ENCODE results near the gene ITGB3. TPM values are rescaled to one million over a fixed set of nuclear protein-coding genes. Genes with fewer than 3 reads are reported as not detected.
"Not testable (repeated sequence)": the region's sequence is repeated elsewhere in the genome, so short reads cannot be mapped to it uniquely, and the experiment has no call there.

Gene ITGB3
- total RNA-seq, 1 donor from 2014 or later = 71.3 TPM

- peaks cover 10 to 45% of the 10 kb centered on the region in 2 donors for H3K4me1 ChIP-seq
- no peaks in the 10 kb centered on the region for H3K9me3 ChIP-seq
- no peaks in the 10 kb centered on the region for H3K36me3 ChIP-seq
- no peak for TF ChIP-seq CTCF (IDR thresholded peaks at IDR 0.05)
- peak overlapping the region; percentile 96 to 97 for H3K27ac ChIP-seq
- no peak overlapping the region for H3K4me3 ChIP-seq
- intact Hi-C loops (cut with DNase I) = no loop called here
- no peaks in the 10 kb centered on the region for H3K27me3 ChIP-seq
- no peak for DNase-seq (ENCODE audit: low spot score in 2 of 2)
Measured at GRCh38 chr17:47266782-47267181, 13.2 kb downstream of the ITGB3 start.

GRCh38 chr17:47267354-47267828, 13.8 kb downstream of the ITGB3 start:
- Histone ChIP-seq H3K27me3 (no peaks in the 10 kb centered on the region), H3K36me3 (no peaks in the 10 kb centered on the region), H3K9me3 (no peaks in the 10 kb centered on the region), H3K27ac (peak overlapping the region; percentile 96 to 97), H3K4me3 (no peak overlapping the region), H3K4me1 (peaks cover 10 to 45% of the 10 kb centered on the region in 2 donors)
- intact Hi-C loops (cut with DNase I) = no loop called here
- no peak for DNase-seq (ENCODE audit: low spot score in 2 of 2)
- no peak for TF ChIP-seq CTCF (IDR thresholded peaks at IDR 0.05)

DNA sequence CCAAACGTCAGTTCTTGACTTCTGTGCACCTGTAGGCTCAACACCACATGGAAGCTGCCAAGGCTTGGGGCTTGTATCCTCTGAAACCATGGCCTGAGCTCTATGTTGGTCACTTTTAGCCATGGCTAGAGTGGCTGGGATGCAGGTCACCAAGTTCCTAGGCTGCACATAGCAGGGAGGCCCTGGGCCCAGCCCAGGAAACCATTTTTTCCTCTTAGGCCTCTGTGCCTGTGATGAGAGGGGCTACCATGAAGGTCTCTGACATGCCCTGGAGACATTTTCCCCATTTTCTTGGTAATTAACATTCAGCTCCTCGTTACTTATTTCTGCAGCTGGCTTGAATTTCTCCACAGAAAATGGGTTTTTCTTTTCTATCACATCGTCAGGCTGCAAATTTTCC, 15.3 kb downstream of the ITGB3 start:
- H3K36me3 ChIP-seq; DNase-seq (ENCODE audit: low spot score in 2 of 2); H3K27me3 ChIP-seq; intact Hi-C loops (cut with DNase I); H3K4me3 ChIP-seq; H3K9me3 ChIP-seq: not testable (repeated sequence)
- peaks cover 10 to 50% of the 10 kb centered on the region in 2 donors for H3K4me1 ChIP-seq
- peak overlapping the region; percentile 96 to 97 for H3K27ac ChIP-seq

DNA sequence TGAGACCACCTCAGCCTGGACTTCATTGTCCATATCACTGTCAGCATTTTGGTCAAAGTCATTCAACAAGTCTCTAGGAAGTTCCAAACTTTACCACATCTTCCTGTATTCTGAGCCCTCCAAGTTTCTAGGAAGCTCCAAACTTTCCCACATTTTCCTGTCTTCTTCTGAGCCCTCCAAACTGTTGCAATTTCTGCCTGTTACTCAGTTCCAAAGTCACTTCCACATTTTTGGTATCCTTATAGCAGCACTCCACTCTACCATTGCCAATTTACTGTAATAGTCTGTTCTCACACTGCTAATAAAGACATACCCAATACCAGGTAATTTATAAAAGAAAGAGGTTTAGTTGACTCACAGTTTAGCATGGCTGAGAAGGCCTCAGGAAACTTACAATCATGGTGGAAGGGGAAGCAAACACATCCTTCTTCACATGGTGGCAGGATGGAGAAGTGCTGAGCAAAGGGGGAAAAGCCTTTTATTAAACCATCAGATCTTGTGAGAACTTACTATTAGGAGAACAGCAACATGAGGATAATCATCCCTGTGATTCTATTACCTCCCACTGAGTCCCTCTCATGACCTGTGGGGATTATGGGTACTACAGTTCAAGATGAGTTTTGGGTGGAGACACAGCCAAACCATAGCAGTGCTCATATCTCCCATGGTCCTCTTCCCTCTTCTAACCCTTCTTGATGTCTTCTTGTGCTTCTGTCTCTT, 16.1 kb downstream of the ITGB3 start:
- peak overlapping the region; percentile 96 to 97 for H3K27ac ChIP-seq
- H3K9me3 ChIP-seq; intact Hi-C loops (cut with DNase I); H3K4me3 ChIP-seq; DNase-seq (ENCODE audit: low spot score in 2 of 2); H3K36me3 ChIP-seq; H3K27me3 ChIP-seq: not testable (repeated sequence)
- H3K4me1 ChIP-seq = peaks cover 12 to 55% of the 10 kb centered on the region in 2 donors

DNA sequence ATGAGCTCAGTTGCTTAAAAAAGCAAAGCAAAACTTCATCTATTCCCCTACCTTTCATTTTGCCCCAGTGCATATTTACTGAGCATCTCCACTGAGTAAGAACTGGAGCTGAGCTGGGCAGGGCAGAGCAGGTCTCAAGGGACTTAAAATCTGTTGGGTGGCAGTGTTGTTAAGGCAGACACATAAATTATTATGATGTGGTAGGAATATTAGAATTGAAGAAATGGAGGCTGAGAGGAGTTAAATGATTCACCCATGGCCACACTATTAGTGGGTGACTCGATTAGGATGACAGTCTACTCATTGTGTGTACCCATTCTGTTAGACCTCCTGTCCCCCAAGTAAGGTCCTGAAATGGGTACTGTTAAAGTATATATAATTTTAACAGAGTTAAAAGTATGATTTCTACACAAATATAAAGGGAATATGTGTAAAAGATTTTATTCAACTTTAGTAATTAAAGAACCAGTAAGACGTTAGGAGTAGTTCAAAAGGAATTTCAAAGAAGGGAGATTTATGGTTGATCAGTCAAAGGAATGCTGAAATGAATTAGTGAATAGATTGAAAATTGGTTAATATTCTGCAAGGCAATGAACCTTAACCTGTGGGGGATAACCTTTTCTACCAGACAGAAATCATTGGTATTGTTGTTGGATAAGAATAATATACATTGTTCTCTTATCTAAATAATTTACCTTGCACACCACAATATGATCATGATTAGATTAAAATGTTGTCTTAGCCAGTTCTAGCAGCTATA, 17.5 kb downstream of the ITGB3 start:
- Histone ChIP-seq H3K27ac (peak overlapping the region; percentile 96 to 97), H3K9me3 (no peaks in the 10 kb centered on the region), H3K4me3 (no peak overlapping the region), H3K4me1 (peaks cover 22 to 67% of the 10 kb centered on the region in 2 donors), H3K36me3 (peaks cover 0 to 2% of the 10 kb centered on the region in 2 donors), H3K27me3 (no peaks in the 10 kb centered on the region)
- TF ChIP-seq CTCF (IDR thresholded peaks at IDR 0.05) = no peak
- no peak for DNase-seq (ENCODE audit: low spot score in 2 of 2)
- intact Hi-C loops (cut with DNase I) = no loop called here

DNA sequence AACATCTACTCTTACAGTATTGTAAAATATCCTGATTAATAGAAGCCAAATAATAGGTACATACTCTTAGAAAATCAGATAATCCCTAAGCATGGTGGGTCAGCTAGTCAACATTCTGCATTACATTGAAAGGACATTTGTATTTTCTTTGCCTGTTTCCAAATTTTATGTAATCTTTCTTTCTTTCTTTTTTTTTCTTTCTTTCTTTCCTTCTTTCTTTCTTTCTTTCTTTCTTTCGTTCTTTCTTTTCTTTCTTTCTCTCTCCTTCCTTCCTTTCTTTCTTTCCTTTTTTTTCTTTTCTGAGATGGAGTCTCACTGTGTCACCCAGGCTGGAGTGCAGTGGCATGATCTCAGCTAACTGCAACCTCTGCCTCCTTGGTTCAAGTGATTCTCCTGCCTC, 18.9 kb downstream of the ITGB3 start:
- H3K4me1 ChIP-seq = peaks cover 26 to 68% of the 10 kb centered on the region in 2 donors
- H3K9me3 ChIP-seq = no peaks in the 10 kb centered on the region
- no peak for DNase-seq (ENCODE audit: low spot score in 2 of 2)
- intact Hi-C loops (cut with DNase I) = no loop called here
- H3K36me3 ChIP-seq = peaks cover 0 to 2% of the 10 kb centered on the region in 2 donors
- no peak for TF ChIP-seq CTCF (IDR thresholded peaks at IDR 0.05)
- H3K27ac ChIP-seq = peak overlapping the region; percentile 96 to 97
- no peak overlapping the region for H3K4me3 ChIP-seq
- no peaks in the 10 kb centered on the region for H3K27me3 ChIP-seq
